ENCODE data around the gene PPP1R7. TPM values are rescaled to one million over a fixed set of nuclear protein-coding genes. Genes with fewer than 3 reads are reported as not detected.

The PPP1R7 gene
- total and polyA plus RNA-seq, 4 donors = 18.0 to 45.8 (median 29.0) TPM

GRCh38 chr2:241207641-241208040 is 57.4 kb downstream of the PPP1R7 start:
- Histone ChIP-seq H3K27ac (ENCODE audit: low read depth in 1 of 2, low read length in 2 of 2) (no peak overlapping the region), H3K4me3 (ENCODE audit: low read depth in 1 of 3, low read length in 3 of 3) (no peak overlapping the region), H3K9me3 (ENCODE audit: control insufficient read depth in 4 of 4, low read length in 3 of 4) (no peaks in the 10 kb centered on the region), H3K4me1 (ENCODE audit: control insufficient read depth in 4 of 4, insufficient read depth in 4 of 4, low read length in 3 of 4) (no peaks in the 10 kb centered on the region), H3K27me3 (ENCODE audit: control insufficient read depth in 4 of 4, insufficient read depth in 4 of 4, low read length in 3 of 4) (no peaks in the 10 kb centered on the region), H3K9ac (ENCODE audit: low read depth in 1 of 2, low read length in 2 of 2) (no peak overlapping the region), H3K36me3 (ENCODE audit: control insufficient read depth in 4 of 4, insufficient read depth in 3 of 4, low read depth in 1 of 4, low read length in 3 of 4) (no peaks in the 10 kb centered on the region)
- 73% methylated on average over 6 of the region's 6 CpGs for WGBS
- DNase-seq (ENCODE audit: low spot score) = no peak
- no peak for TF ChIP-seq RAD21 (IDR thresholded peaks at IDR 0.05)
- TF ChIP-seq CTCF (IDR thresholded peaks at IDR 0.05; ENCODE audit: low read depth, low read length, missing input control) = no peak
- TF ChIP-seq ZBTB33 (IDR thresholded peaks at IDR 0.05) = no peak
- no peak for TF ChIP-seq GABPA (IDR thresholded peaks at IDR 0.05 in 1 of 2, conservative IDR thresholded peaks at IDR 0.05 in 1 of 2)
- TF ChIP-seq HNF4A (conservative IDR thresholded peaks at IDR 0.05) = no peak
- no peak for TF ChIP-seq SP1 (IDR thresholded peaks at IDR 0.05)
- TF ChIP-seq ATF3 (IDR thresholded peaks at IDR 0.05) = no peak
- TF ChIP-seq EGR1 (IDR thresholded peaks at IDR 0.05; ENCODE audit: low read depth in 2 of 2) = no peak
- TF ChIP-seq REST (IDR thresholded peaks at IDR 0.05) = no peak
- TF ChIP-seq YY1 (IDR thresholded peaks at IDR 0.05) = no peak
- no peak for TF ChIP-seq FOXA2 (IDR thresholded peaks at IDR 0.05)
- TF ChIP-seq MAX (IDR thresholded peaks at IDR 0.05) = no peak
- TF ChIP-seq TAF1 (conservative IDR thresholded peaks at IDR 0.05) = no peak
- no peak for TF ChIP-seq RXRA (IDR thresholded peaks at IDR 0.05)

GRCh38 chr2:241208058-241208457 is 57.8 kb downstream of the PPP1R7 start:
- Histone ChIP-seq H3K4me3 (ENCODE audit: low read depth in 1 of 3, low read length in 3 of 3) (no peak overlapping the region), H3K4me1 (ENCODE audit: control insufficient read depth in 4 of 4, insufficient read depth in 4 of 4, low read length in 3 of 4) (no peaks in the 10 kb centered on the region), H3K36me3 (ENCODE audit: control insufficient read depth in 4 of 4, insufficient read depth in 3 of 4, low read depth in 1 of 4, low read length in 3 of 4) (no peaks in the 10 kb centered on the region), H3K9me3 (ENCODE audit: control insufficient read depth in 4 of 4, low read length in 3 of 4) (no peaks in the 10 kb centered on the region), H3K27ac (ENCODE audit: low read depth in 1 of 2, low read length in 2 of 2) (no peak overlapping the region), H3K27me3 (ENCODE audit: control insufficient read depth in 4 of 4, insufficient read depth in 4 of 4, low read length in 3 of 4) (no peaks in the 10 kb centered on the region), H3K9ac (ENCODE audit: low read depth in 1 of 2, low read length in 2 of 2) (no peak overlapping the region)
- WGBS = 76% methylated on average over 6 of the region's 6 CpGs
- no peak for DNase-seq (ENCODE audit: low spot score)
- TF ChIP-seq JUND (IDR thresholded peaks at IDR 0.05) (no peak), FOXA1 (IDR thresholded peaks at IDR 0.05) (no peak), HNF4A (conservative IDR thresholded peaks at IDR 0.05) (no peak), TAF1 (conservative IDR thresholded peaks at IDR 0.05) (no peak), RXRA (IDR thresholded peaks at IDR 0.05) (no peak), GABPA (IDR thresholded peaks at IDR 0.05 in 1 of 2, conservative IDR thresholded peaks at IDR 0.05 in 1 of 2) (no peak), SP1 (IDR thresholded peaks at IDR 0.05) (no peak), NR2F2 (IDR thresholded peaks at IDR 0.05) (no peak), FOXA2 (IDR thresholded peaks at IDR 0.05) (no peak), REST (IDR thresholded peaks at IDR 0.05) (no peak), YY1 (IDR thresholded peaks at IDR 0.05) (no peak), ATF3 (IDR thresholded peaks at IDR 0.05) (no peak), HNF4G (IDR thresholded peaks at IDR 0.05) (no peak), EGR1 (IDR thresholded peaks at IDR 0.05; ENCODE audit: low read depth in 2 of 2) (no peak), ZBTB33 (IDR thresholded peaks at IDR 0.05) (no peak)

Data from liver (tissue), 9 donors.